ENCODE measurements around the gene MARCHF10.

- TF ChIP-seq CTCF (IDR thresholded peaks at IDR 0.05), result no peak
- no peak for TF ChIP-seq POLR2A (IDR thresholded peaks at IDR 0.05)
These were observed 33.8 kb downstream of the MARCHF10 start for GRCh38 chr17:62774338-62774737.

Data from testis (tissue), 2 donors.